Stimulated activated CD4-positive, alpha-beta T cell treated with anti-CD3 and anti-CD28 coated beads, TNF-alpha, amount 100 ng/mL, for 1 hour (primary cell): ENCODE results near the gene RPL36.
"Not testable (repeated sequence)": the region's sequence is repeated elsewhere in the genome, so short reads cannot be mapped to it uniquely, and the experiment has no call there.

Experiments
- DNase-seq, 3 donors: peaks; one replicate each; pipeline ENCODE4 v3.0.0-alpha.2; 2020; ENCODE audit warnings: low read depth in 3 of 3, low spot score in 1 of 3

Gene RPL36

GRCh38 chr19:5703819-5704818 lies 14.0 kb downstream of the RPL36 start:
- no peak for DNase-seq

- DNase-seq, result no peak
Observed at GRCh38 chr19:5705552-5705951, 15.5 kb downstream of the RPL36 start.

GRCh38 chr19:5706876-5707573 lies 16.9 kb downstream of the RPL36 start:
- no peak for DNase-seq

GRCh38 chr19:5707576-5708575 lies 17.8 kb downstream of the RPL36 start:
- DNase-seq, result no peak

- DNase-seq, result no peak
Observed at GRCh38 chr19:5711025-5711424, 20.9 kb downstream of the RPL36 start.

- DNase-seq, result no peak
Observed at GRCh38 chr19:5711713-5712161, 21.6 kb downstream of the RPL36 start.

GRCh38 chr19:5713228-5713627 lies 23.1 kb downstream of the RPL36 start:
- no peak for DNase-seq

GRCh38 chr19:5714816-5715215 lies 24.7 kb downstream of the RPL36 start:
- no peak for DNase-seq

GRCh38 chr19:5717215-5717935 lies 27.3 kb downstream of the RPL36 start:
- no peak for DNase-seq

- DNase-seq, result no peak
Observed at GRCh38 chr19:5718037-5718578, 28.0 kb downstream of the RPL36 start.

- no peak for DNase-seq
Observed at GRCh38 chr19:5718579-5719273, 28.6 kb downstream of the RPL36 start.

GRCh38 chr19:5719274-5719960 lies 29.3 kb downstream of the RPL36 start:
- DNase-seq, result no peak

- DNase-seq, result peak; percentile 94 to 97 (median 96)
Observed at GRCh38 chr19:5719961-5720790, 30.1 kb downstream of the RPL36 start, which contains the start of the genes CATSPERD and LONP1. TSS of gene CATSPERD (plus strand) at chr19:5720637. CDS start at chr19:5720738, 101 bp downstream. TSS of gene LONP1 (minus strand) at chr19:5720146. CDS start at chr19:5720132, 14 bp downstream.

GRCh38 chr19:5727453-5728050 lies 37.5 kb downstream of the RPL36 start:
- DNase-seq, result no peak

- DNase-seq, result not testable (repeated sequence)
Observed at GRCh38 chr19:5733172-5733571, 43.1 kb downstream of the RPL36 start.

- DNase-seq, result no peak
Observed at GRCh38 chr19:5738423-5738822, 48.3 kb downstream of the RPL36 start.
